ENCODE measurements around the gene NT5DC2.

NT5DC2 gene

DNA sequence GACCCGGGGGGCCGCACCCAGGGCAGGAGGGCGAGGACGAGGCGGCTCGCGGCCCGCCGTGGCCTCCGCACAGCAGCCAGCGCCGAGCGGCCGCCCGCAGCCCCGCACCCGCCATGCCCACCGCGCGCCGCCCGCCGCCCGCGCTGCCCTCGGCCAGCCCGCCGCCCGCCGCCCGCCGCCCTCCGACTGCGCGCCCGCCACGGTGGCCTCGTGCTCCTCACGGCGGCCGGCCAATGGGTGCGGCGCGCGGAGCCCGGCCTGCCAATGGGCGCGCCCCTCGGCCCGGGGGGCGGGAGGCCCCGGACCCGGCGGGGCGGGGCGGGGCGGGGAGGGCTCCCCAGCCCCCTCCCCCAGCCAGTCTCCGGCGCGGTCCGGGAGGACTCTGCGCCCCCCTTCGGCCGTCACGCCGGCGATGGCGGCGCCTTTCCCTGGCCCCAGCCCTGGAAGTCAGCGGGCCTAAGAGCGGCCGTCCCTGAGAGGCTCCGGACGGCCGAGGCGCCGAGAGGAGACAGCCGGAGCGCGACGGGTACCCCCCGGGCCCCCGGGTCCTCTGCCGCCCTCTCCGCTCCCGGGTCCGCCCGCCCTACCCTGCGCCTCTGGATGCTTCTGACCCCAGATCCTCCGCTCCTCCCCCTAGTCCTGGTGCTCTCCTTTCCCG is at the start of gene NT5DC2:
TSS of gene NT5DC2 (minus strand) at position 235 of the 658 bp plus-strand sequence. CDS start at position 115, 120 bp downstream.
- peak; percentile 60 for DNase-seq

DNA sequence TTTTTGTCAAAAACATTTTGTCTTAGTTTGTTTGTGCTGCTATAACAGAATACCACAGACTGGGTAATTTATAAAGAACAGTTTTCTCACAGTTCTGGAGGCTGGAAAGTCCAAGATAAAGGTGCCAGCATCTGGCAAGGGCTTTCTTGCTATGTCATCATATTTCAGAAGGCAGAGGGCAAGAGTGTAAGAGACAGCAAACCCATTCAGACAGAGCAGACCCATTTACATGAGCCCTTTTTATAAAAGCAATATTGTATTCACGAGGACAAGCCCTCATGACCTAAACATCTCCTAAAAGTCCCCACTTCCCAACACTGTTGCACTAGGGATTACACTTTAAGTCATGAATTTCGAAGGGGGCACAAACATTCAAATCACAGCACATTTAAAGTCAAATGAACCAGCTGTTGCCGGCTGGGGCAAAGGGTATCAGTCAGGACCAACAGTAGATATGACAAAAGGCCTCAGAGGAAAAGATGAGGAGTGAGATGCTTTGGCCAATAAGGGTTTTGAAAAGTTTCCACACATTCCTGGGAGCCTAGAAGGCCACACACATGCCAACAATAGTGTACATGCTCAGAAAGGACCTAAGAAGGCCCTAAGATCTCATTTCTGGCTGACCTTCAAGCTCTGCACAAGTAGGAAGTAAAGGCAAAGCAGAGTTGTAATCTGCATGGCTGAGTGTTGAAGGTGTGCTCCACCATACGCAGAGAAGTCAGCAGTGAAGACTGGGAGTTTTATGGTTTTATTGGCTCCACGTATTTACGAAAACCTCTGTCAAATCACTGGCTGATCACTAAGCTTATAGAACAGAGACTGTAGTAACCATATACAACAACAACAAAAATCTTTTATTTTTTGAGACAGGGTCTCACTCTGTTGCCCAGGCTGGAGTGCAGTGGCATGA is 40.7 kb upstream of the NT5DC2 start:
- DNase-seq, result no peak

DNA sequence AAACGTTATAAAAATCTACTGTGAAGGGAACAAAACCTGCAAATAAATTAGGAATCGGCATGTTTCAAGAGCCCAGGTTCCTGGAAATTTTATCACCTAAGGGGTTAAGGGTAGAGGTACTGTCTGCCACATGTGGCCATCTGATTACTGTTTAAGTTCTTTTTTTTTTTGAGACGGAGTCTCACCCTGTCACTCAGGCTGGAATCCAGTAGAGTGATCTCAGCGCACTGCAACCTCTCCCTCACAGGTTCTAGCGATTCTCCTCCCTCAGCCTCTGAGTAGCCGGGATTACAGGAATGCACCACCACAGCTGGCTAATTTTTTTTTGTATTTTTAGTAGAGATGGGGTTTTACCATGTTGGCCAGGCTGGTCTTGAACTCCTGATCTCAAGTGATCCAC is 38.6 kb upstream of the NT5DC2 start:
- no peak for DNase-seq

DNA sequence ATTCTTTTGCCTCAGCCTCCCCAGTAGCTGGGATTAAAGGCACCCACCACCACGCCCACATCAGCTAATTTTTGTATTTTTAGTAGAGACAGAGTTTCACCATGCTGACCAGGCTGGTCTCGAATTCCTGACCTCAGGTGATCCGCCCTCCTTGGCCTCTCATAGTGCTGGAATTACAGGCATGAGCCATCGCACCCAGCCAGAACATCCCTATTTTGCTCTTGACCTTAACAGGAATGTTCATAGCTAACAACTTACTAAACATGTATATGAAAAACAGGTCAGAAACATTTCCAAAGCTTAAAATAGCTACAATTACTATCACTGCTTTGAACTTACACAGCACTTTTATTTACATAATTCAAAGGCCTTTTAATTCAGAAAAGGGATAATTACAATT is 36.4 kb upstream of the NT5DC2 start:
- no peak for DNase-seq

DNA sequence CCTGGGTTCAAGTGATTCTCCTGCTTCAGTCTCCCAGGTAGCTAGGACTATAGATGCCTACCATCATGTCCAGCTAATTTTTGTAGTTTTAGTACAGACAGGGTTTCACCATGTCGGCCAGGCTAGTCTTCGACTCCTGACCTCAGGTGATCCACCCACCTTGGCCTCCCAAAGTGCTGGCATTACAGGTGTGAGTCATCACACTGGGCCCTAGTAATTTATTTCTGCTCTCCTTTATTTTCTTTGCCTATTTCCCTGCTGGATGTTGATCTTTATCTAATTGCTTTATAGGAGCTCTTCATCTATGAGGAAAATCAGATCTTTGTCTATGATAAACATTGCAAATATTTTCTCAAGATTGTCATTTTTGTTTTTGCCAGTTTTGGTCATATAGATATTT is 34.4 kb upstream of the NT5DC2 start:
- DNase-seq, result no peak

DNA sequence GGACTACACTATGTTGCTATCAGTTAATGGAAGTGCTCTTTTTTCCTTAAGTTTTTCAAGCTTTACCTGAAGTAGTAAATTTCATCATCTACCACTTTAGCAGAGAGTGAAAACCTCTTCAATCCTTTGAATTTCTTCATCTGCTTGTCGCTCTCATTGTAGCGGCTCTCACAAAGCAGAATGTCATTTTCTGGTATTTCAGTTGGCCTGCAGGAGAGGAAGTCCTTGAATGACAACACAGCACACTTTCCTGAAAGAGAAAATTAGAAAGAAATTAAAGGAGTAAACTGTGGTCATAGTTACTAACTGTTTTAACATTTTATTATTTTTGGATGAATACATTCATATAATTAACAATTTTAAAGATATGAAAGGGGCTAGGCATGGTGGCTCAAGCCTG is 30.3 kb upstream of the NT5DC2 start:
- no peak for DNase-seq

DNA sequence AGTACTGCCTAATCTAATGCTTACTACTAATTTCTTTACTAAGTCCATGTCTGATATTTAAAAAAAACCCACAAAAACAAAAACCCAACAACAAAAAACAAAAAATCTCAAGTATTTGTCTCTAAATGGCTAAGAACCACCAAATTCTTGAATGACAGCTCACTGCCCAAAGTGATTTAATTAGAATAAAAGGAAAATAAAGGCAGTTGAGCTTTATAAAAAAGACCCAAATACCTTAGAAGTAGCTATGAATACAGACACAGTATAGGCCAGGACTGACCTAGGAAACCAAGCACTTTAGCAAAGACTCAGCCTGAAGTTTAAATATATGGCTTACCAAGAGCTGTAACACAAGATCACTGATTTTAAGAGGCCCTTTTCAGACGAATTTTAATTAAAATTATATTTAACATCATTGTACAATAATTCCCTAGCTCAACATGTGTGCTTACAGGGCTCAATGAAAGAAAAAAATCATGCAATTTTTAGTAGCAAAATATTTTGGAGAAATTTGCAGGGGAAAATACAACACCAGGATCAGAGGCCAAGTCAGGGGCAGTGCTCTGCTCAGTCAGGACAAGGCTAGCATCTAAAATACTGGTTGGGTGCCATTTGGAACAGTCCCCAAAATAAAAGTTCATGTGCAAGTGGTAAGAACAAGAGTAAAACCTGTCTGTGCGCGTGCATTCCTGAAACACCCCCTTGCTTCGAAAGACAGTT is 27.5 kb upstream of the NT5DC2 start:
- DNase-seq, result no peak

DNA sequence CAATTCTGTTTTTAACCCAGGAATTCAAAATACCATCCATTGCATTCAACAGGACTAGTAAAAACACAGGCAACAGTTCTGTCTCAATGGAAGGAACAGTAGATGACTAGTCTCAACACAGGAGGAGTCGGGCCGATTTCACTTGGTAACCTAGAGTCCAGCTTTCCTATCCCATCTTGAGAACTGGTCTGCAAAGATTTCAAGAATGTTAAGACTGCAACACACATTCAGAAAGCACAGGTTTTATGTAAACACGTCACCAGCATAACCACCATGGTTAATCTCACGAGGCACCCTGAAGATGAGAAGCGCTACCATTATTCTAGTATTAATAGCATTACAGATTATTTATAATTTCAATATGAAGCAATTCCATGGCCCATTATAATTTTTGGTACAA is 24.8 kb upstream of the NT5DC2 start:
- DNase-seq, result no peak

DNA sequence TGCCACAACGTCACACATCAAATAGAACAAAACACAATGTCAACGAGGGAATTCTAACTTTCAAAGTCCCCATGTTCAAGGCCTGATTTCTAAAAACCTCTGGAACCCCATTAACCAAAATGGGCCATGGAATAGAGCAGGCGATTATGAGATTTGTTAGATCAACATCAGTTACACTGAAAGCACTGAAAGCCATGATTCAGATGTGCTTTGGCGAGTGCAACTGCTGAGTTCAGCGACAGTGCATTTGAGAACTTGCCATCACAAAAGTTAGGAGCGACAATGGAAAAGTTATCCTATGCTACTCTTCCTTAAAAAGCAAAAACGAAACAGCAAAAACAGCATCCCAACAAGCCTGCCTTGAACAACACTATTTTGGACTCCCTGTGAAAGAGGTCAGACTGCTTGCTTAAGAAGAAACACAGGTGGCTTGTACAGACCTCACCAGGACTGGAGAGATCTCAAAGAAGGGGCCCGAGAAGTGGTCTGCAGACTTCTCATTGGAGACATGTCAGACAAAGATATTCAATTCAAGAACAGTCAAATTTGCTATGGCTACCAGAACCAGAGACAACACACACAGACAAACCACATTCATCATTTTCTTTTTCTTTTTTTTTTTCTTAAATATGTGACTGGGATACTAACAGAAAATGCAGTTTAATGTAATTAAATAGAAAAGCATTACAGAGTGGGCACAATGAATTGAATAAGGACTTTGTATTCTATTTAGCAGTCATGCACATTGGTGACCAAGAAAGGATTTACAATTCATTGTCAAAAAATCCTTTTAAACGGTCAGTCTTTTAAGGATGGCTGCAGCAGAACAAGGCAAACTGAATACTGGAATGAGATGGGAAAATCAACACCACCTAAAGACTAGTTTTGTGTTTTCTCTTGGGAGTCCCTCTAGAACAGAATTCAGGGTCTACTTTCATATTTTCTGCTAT is 23.6 kb upstream of the NT5DC2 start:
- no peak for DNase-seq

DNA sequence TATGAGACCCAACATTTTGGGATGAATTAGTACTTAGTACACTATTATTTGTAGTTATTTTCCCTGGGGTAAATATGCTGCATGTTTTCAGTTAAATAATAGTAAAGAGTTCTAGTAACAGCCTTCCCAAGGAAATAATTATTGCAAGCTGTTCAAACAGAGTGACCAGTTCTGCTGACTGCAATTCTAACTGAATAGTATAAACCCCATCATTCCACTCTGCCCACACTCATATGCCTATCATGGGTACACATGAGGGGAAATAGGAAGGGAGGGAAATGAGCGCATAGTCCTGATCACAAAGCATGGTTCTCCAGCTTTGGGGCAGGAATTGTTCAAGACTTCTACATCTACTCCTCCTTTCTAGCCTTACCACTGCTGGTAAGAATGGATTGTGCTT is 21.4 kb upstream of the NT5DC2 start:
- DNase-seq, result no peak

DNA sequence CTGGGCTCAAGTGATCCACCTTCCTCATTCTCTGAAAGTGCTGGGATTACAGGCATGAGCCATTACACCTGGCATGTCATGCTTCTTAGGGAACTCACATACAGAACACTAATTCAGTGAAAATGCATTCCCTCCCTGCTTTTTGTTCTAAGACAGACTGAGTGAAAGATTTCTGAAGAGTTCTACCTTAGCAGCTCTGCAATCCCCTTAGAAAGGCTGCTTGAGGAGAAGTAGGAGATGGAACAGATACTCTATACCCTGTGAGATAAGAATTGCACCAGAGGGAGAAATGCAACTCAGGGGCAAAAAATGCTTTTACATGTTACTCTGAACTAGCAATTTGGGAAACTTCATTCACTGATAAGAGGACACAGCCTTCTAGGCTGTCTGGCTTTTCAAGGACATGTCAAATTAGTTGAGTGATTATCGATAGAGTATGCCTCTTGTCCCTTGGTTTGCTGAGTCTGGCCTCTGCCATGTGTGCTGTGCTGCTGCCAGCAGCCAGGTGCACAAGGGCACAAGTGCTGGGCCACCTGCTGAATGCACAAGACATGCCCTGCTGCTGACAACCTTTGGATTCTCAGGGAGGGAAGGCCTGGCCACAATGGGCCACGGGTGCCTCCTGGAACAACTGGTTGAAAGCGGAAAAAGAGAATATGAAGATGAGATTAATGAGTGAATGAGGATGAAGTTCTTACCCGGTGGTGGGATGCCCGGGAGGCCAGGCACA is 20.5 kb upstream of the NT5DC2 start:
- no peak for DNase-seq

DNA sequence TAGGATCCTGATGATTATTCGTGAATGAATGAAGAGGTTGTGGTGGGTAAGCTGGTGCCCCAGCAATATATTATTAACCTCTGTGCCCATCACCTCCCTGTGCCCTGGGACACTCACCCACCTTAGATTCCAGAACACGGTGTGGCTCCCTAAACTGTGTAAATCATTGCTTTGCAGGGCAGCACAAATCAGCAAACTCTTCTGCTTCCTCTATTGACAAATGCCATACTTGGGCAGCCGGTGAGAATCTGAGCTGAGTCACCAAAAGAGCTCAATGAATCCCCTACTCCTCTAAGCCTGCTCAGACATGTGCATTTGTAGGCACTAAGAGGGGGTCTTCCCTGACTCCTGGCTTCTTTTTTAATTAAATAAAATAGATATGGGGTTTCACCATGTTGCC is 18.4 kb upstream of the NT5DC2 start:
- no peak for DNase-seq

DNA sequence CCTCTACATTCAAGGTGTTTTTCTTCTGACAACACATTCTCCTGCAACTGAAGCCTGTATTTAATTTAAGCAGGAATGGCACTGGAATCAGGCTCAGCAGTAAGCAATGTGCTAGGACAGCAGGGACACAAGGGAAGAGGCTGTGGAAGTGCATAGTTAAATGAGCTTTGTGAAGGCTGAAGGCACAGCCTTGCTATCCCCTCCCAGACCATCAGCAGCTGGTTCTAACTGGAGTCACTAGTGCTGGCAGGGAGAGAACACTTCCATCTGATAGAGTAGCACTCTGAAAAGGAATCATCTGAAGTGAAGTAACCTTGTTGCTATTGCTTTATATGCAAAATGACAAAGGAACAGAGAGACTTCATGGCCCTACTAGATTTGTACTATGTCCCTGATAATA is 17.5 kb upstream of the NT5DC2 start:
- DNase-seq, result no peak

DNA sequence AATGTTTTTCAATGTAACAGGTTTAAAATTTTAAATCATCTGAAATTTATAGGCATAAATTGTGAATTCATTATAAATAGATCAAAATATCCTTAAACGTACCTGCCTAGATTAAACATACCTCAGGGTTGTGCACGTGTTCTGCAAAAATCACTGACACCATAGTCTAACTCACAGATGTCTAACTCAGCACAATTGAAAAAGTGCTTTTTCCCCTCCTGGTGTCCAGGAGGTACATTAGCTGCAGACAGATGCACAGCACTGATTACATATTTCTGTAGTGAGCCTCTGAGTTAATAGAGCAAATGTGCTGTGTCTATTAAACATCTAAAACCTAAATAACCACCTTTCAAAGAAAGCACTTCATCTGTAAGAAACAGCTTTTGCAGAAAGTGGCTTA is 13.5 kb upstream of the NT5DC2 start:
- no peak for DNase-seq

DNA sequence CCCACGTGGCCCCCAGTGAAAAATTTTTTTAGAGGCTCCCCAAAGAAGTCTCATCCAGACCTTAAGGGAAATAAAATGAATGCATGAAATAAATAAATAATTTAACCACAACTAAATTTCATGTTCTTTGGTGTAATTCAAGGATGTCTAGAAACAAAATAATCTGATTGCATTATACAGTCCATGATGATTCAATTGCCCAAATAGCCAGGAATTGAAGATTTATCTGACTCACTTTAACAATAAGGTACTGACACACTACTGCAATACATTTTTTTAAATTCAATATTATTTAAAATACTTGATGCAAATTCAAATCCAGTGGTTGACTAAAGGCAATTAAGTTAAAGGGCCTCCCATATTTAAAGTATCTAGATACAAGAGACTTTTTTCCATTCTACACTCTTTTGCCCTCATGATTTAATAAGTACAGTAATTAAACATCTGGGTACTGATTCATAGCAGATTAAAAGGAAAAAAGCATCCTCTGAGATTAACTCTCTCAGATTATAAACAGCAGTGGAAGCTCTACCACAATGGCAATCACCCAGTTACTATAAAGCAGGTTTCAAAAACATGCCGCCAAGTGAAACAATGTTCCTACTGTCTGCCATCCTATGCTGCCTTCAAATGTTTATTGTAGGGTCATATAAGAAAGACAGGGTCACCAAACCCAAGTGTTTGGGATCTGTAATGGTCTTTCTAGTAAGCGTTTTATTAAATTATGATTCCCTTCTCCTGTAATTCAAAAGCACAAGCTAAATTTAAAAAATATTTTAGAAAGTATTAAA is 12.6 kb upstream of the NT5DC2 start:
- DNase-seq, result no peak

DNA sequence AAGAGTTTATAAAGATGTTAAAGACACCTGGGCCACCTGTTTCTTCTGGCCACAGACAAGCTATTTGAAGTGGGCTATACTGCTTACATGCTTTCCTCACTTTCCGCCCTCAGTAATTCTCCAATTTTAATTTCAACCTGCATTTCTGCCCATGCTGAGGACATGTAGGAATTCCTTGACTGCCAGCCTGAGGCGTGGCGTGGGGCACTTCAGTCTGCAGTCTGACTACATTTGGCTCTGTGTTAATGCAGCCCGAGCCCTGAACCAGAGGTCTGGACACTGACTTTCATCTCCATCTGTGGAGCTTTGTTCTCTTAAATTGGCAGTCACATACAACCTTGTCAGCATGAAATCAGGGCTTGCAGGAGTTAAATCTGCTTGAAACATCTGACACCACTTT is 11.3 kb upstream of the NT5DC2 start:
- DNase-seq, result no peak

DNA sequence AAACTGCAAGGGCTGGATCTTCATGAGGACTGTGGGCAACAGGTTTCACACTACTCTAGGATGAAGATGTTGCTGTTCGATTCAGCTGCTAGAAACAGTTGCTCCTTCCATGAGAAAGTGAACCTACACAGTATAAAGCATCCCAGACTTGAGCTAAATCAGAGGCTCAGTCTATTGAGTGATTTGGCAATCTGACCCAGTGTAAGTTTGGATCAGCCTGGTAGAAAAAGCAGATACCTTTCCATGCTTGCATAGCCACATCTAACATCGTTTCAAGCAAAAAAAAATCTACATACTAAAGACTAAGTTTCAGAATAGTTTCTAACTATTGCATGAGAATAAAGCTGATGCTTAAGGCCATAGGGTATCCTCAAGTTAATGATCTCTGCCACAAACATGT is 7.4 kb upstream of the NT5DC2 start:
- no peak for DNase-seq

DNA sequence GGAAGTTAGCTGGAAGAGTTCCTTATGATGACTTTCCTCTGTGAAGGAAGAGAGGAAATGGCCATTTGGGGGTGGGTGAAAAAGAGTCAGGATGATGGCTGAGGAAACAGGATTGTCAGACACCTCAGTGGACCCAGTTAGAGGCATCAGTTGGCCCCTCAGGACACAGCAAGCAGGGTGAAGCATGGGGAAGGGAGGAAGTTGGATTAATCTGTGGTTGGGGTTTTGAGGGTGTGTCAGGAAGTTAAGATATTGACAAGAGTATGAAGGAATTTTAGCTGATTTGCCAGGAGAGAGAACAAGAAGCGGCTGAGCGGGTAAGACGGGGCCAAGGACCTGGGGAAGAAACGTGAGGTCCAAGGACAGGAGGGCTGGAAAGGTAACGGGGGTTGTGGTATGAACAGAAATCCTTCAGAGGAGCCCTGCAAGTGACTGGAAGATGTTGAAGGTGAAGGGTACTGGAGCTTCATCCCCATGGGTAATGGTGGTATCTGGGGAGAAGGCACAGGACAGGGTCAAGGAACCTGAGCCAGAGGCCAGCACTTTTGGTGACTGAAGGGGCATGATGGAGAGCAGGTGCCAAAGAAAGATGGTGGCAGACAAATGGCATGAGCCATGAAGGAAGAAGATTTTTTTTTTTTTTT is 5.5 kb upstream of the NT5DC2 start:
- DNase-seq, result no peak

DNA sequence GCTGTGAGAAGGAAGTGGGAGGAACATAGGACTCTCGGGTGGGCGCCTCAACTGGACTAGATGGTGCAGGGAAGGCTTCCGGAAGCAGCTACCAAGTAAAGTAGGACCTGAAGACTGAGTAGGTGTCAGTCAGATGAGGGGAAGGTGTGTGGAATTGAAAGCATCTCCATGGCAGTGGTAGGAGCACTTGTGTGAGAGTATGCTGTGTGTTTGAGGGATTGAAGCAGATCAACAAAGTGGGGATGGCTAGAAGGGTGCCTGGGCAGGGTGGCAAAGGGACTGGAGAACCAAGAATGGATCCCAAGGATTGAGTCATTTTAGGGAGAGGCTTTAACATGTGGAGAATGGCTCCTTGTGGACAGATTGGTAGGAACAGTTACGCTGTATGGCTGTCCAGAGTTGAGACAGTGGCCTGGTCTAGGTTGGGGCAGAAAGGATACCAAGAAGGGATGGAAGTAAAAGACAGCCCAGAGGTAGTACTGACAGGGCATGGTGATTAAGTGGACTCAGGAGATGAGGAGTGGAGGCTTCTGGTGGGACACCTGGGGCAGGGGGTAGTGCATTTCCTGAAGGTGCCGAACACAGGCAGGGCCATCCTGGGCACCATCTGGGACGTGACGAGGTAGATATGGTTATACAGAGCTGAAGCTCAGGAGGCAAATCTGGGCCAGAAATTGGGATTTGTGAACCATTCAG is 4.2 kb upstream of the NT5DC2 start:
- DNase-seq, result no peak

DNA sequence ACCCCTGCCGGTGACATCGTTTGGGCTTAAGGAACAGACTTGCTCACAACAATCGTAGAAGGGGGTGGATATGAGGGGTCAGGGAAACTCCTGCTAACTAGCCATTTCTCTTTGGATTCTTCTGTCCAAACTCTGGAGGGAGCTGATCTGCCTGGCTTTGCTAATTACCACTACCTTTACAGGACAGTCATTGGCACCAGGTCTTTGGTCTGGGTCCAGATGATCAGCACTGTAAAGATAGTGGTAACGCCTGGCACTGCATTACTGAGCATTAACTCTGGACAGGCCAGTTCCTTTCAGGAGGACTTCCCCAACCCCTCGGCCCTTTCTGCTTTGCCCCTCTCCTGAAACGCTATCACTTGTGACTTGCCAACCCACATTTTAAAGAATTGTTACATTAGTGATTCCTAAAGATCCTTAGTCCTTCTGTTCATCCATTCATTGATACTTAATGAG is 3.5 kb upstream of the NT5DC2 start:
- DNase-seq, result no peak

Data from inflammatory macrophage treated with lipopolysaccharide for 4 hours (primary cell).